ENCODE results near the gene EPHA5.

The EPHA5 gene

DNA sequence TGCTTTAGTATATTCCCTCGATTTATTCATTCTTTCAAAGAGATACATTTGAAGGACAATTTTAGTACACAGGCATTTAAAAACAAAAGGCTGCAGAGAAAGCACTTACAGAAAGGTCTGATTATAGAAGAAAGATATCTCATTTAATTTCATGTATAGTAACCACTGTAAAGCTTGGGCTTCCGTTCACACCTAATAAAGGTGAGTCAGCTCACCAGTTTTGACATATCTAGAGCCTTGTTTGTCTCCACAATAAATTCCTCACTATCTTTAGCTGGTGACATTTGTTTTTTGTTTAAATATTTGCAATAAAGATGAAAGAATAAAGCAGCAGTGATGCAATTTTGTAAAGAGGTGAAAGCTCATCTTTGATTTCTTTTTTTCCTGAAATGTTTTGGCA lies 1.1 kb upstream of the EPHA5 start:
- no CpG with 5 or more reads among the region's 2 CpGs for WGBS

DNA sequence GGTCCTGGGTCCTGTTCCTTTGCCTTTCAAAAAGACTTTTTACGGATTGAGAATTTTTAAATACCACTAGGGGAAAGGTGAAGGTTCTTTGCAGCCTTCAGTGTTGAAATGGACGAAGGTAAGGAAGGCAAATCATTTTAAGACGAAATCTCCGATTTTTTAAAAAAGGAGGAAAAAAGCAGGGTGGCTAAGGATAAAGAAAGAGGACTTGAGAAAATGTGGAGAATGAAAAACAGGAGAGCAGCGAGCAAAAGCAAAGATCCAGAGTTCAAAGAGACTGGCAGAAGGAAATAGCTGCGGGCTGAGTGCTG lies 314 bp downstream of the EPHA5 start:
- Histone ChIP-seq H3K27ac (ENCODE audit: low read length, poor library complexity, severe bottlenecking) (no peak overlapping the region), H4K91ac (ENCODE audit: low read length) (no peak overlapping the region), H3K27me3 (ENCODE audit: control insufficient read depth in 1 of 2, insufficient read depth in 1 of 2, low read length in 2 of 2) (peaks cover 0 to 44% of the 10 kb centered on the region in 2 experiments), H3K9ac (ENCODE audit: low read length) (no peak overlapping the region), H2BK5ac (ENCODE audit: low read depth, low read length, poor library complexity, severe bottlenecking) (no peak overlapping the region), H3K4me3 (ENCODE audit: insufficient read depth in 1 of 2, low read depth in 1 of 2, low read length in 2 of 2) (peak overlapping the region; percentile 60 to 84), H2BK12ac (ENCODE audit: low read length in 2 of 2) (no peak overlapping the region), H3K9me3 (ENCODE audit: control insufficient read depth, low read length) (no peaks in the 10 kb centered on the region), H3K18ac (ENCODE audit: low read depth in 1 of 2, low read length in 2 of 2) (peak overlapping the region in 1 of 2 experiments; percentile 28), H2BK15ac (ENCODE audit: low read depth, poor library complexity, severe bottlenecking) (no peak overlapping the region), H3K4ac (ENCODE audit: low read depth in 1 of 2, low read length in 2 of 2) (peak overlapping the region in 1 of 2 experiments; percentile 10), H3K4me1 (ENCODE audit: control insufficient read depth, insufficient read depth, low read depth, low read length) (peaks cover 13% of the 10 kb centered on the region), H2AFZ (ENCODE audit: low read depth, low read length) (peak overlapping the region; percentile 33), H2BK120ac (ENCODE audit: low read depth, low read length) (no peak overlapping the region), H2AK5ac (ENCODE audit: low read length, severe bottlenecking) (no peak overlapping the region), H3K36me3 (ENCODE audit: control insufficient read depth in 1 of 2, insufficient read depth in 2 of 2, low read depth in 1 of 2, low read length in 2 of 2) (no peaks in the 10 kb centered on the region), H3K14ac (ENCODE audit: low read length in 2 of 2) (no peak overlapping the region), H3K4me2 (ENCODE audit: low read length, poor library complexity, severe bottlenecking) (peak overlapping the region; percentile 99), H4K8ac (ENCODE audit: low read length) (no peak overlapping the region), H3K79me1 (replicated peaks; ENCODE audit: low read length, poor library complexity, severe bottlenecking) (no peaks in the 10 kb centered on the region), H3K23ac (ENCODE audit: low read length in 2 of 2) (no peak overlapping the region)
- DNase-seq, result no peak
- WGBS, result 0% methylated on average over 6 of the region's 6 CpGs

More for the DNA sequence above, 1.1 kb upstream of the EPHA5 start:
- Histone ChIP-seq H3K36me3 (ENCODE audit: control insufficient read depth in 1 of 2, insufficient read depth in 2 of 2, low read depth in 1 of 2, low read length in 2 of 2) (no peaks in the 10 kb centered on the region), H3K4me2 (ENCODE audit: low read length, poor library complexity, severe bottlenecking) (no peak overlapping the region), H2BK15ac (ENCODE audit: low read depth, poor library complexity, severe bottlenecking) (no peak overlapping the region), H3K23ac (ENCODE audit: low read length in 2 of 2) (no peak overlapping the region), H4K8ac (ENCODE audit: low read length) (no peak overlapping the region), H3K27me3 (ENCODE audit: control insufficient read depth in 1 of 2, insufficient read depth in 1 of 2, low read length in 2 of 2) (peaks cover 0 to 43% of the 10 kb centered on the region in 2 experiments), H3K18ac (ENCODE audit: low read depth in 1 of 2, low read length in 2 of 2) (no peak overlapping the region), H2AFZ (ENCODE audit: low read depth, low read length) (no peak overlapping the region), H2AK5ac (ENCODE audit: low read length, severe bottlenecking) (no peak overlapping the region), H3K27ac (ENCODE audit: low read length, poor library complexity, severe bottlenecking) (no peak overlapping the region), H3K79me1 (replicated peaks; ENCODE audit: low read length, poor library complexity, severe bottlenecking) (no peaks in the 10 kb centered on the region), H2BK5ac (ENCODE audit: low read depth, low read length, poor library complexity, severe bottlenecking) (no peak overlapping the region), H3K9ac (ENCODE audit: low read length) (no peak overlapping the region), H2BK12ac (ENCODE audit: low read length in 2 of 2) (no peak overlapping the region), H3K14ac (ENCODE audit: low read length in 2 of 2) (no peak overlapping the region), H2BK120ac (ENCODE audit: low read depth, low read length) (no peak overlapping the region), H3K4me1 (ENCODE audit: control insufficient read depth, insufficient read depth, low read depth, low read length) (peaks cover 13% of the 10 kb centered on the region), H3K4me3 (ENCODE audit: insufficient read depth in 1 of 2, low read depth in 1 of 2, low read length in 2 of 2) (no peak overlapping the region), H3K9me3 (ENCODE audit: control insufficient read depth, low read length) (no peaks in the 10 kb centered on the region), H4K91ac (ENCODE audit: low read length) (no peak overlapping the region), H3K4ac (ENCODE audit: low read depth in 1 of 2, low read length in 2 of 2) (no peak overlapping the region)
- DNase-seq, result no peak

DNA sequence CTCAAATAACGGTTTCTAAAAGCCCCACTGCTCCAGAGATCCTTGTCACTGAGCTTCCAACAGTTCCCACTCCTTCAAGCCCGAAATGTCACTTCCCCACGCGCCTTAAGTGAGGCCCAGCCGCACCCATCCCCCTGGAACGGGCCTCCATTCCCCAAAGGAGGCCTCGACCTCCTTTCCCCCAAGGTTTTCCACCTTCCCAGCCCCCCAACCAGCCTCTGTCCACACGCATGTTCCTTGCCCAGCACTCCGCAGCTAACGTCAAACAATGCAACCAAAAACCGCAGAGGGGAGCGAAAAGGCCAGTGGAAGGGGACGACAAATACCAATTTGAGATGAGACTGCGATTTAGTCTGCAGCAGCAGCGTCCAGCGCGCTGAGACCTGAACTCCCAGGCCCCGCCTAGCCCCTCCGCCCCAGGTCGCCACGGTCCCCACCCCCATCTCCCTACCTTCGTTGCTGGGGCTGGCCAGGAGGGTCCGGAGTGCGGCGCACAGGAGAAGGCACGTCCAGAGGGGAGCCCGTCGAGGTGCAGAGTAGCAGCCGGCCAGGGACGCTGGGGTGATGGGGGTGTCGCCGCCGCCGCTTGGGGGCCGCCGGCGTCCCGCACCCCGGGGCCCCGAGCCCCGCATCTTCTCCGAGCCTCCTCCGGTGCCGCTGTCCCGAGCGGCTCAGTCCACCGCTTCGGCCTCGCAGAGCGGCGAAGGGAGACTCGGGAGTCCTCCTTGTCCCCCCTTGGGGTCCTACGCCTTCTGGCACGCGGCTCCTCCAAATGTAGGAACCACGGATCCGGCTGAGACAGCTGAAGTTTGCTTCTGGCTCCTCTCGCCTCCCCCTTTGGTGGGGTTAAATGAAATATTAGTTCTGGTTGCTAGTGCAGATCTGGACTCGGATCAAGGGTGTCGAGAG lies 924 bp downstream of the EPHA5 start:
- peak; percentile 28 for DNase-seq
- no peak overlapping the region for H3K18ac ChIP-seq (ENCODE audit: low read depth in 1 of 2, low read length in 2 of 2)
- peaks cover 13% of the 10 kb centered on the region for H3K4me1 ChIP-seq (ENCODE audit: control insufficient read depth, insufficient read depth, low read depth, low read length)
- no peak overlapping the region for H3K14ac ChIP-seq (ENCODE audit: low read length in 2 of 2)
- no peak overlapping the region for H2BK5ac ChIP-seq (ENCODE audit: low read depth, low read length, poor library complexity, severe bottlenecking)
- H3K36me3 ChIP-seq (ENCODE audit: control insufficient read depth in 1 of 2, insufficient read depth in 2 of 2, low read depth in 1 of 2, low read length in 2 of 2), result no peaks in the 10 kb centered on the region
- no peak overlapping the region for H4K91ac ChIP-seq (ENCODE audit: low read length)
- H3K9me3 ChIP-seq (ENCODE audit: control insufficient read depth, low read length), result no peaks in the 10 kb centered on the region
- no peak overlapping the region for H2AFZ ChIP-seq (ENCODE audit: low read depth, low read length)
- 3% methylated on average over 57 of the region's 60 CpGs for WGBS
- H3K9ac ChIP-seq (ENCODE audit: low read length), result no peak overlapping the region
- no peak overlapping the region for H3K27ac ChIP-seq (ENCODE audit: low read length, poor library complexity, severe bottlenecking)
- no peak overlapping the region for H4K8ac ChIP-seq (ENCODE audit: low read length)
- H3K4me3 ChIP-seq (ENCODE audit: insufficient read depth in 1 of 2, low read depth in 1 of 2, low read length in 2 of 2), result peak overlapping the region; percentile 60 to 84
- H2BK12ac ChIP-seq (ENCODE audit: low read length in 2 of 2), result no peak overlapping the region
- peaks cover 0 to 44% of the 10 kb centered on the region in 2 experiments for H3K27me3 ChIP-seq (ENCODE audit: control insufficient read depth in 1 of 2, insufficient read depth in 1 of 2, low read length in 2 of 2)
- H3K79me1 ChIP-seq (replicated peaks; ENCODE audit: low read length, poor library complexity, severe bottlenecking), result no peaks in the 10 kb centered on the region
- no peak overlapping the region for H3K4ac ChIP-seq (ENCODE audit: low read depth in 1 of 2, low read length in 2 of 2)
- no peak overlapping the region for H2BK15ac ChIP-seq (ENCODE audit: low read depth, poor library complexity, severe bottlenecking)
- H3K4me2 ChIP-seq (ENCODE audit: low read length, poor library complexity, severe bottlenecking), result peak overlapping the region; percentile 99
- H3K23ac ChIP-seq (ENCODE audit: low read length in 2 of 2), result peak overlapping the region in 1 of 2 experiments; percentile 23
- H2AK5ac ChIP-seq (ENCODE audit: low read length, severe bottlenecking), result no peak overlapping the region
- no peak overlapping the region for H2BK120ac ChIP-seq (ENCODE audit: low read depth, low read length)

DNA sequence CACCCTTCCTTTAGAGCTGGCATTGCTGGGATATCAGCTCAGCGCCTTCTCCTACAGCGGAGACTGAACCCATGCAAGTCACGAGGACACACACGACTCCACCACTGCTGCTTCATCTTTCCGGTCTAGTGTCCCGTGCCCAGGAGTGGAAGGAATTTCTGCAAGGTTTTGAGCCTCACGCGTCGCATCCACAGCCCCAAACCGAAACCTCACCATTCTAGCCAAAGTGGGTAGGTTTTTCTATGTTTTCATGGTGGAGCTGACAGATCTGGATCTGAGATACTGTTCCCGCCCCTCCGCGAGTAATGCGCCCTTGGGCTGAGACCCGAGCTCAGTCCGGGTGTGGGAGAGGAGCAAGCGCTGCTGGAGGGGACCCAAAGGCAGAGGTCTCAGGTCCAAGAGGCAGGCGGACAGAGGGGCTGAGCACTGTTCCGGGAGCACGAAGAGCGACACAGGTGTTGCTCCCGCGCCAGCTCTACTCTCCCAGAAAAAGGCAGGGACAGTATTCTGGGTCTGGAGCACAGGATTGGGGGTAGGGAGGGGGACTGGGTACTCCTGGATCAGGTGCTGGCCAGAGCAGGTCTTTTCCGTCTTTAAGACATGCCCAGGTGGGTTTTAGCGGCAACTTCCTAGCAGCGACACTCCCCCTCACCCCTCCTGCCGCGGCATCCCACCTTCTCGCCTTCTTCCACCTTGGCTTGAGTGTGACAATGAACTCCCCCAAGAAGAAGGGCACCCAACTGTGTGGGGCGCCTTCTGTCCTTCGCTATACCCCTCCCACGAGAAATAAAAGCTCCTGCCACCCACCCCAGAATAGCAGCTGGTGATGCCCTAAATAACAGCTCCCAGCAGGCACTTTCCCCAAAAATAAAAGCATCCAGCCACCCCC lies 1.8 kb downstream of the EPHA5 start:
- Histone ChIP-seq H3K4me3 (ENCODE audit: insufficient read depth in 1 of 2, low read depth in 1 of 2, low read length in 2 of 2) (peak overlapping the region; percentile 55 to 84), H3K79me1 (replicated peaks; ENCODE audit: low read length, poor library complexity, severe bottlenecking) (no peaks in the 10 kb centered on the region), H2BK15ac (ENCODE audit: low read depth, poor library complexity, severe bottlenecking) (no peak overlapping the region), H3K9ac (ENCODE audit: low read length) (peak overlapping the region; percentile 47), H2AK5ac (ENCODE audit: low read length, severe bottlenecking) (no peak overlapping the region), H2BK120ac (ENCODE audit: low read depth, low read length) (no peak overlapping the region), H3K36me3 (ENCODE audit: control insufficient read depth in 1 of 2, insufficient read depth in 2 of 2, low read depth in 1 of 2, low read length in 2 of 2) (no peaks in the 10 kb centered on the region), H3K9me3 (ENCODE audit: control insufficient read depth, low read length) (no peaks in the 10 kb centered on the region), H3K27me3 (ENCODE audit: control insufficient read depth in 1 of 2, insufficient read depth in 1 of 2, low read length in 2 of 2) (peaks cover 0 to 44% of the 10 kb centered on the region in 2 experiments), H3K18ac (ENCODE audit: low read depth in 1 of 2, low read length in 2 of 2) (no peak overlapping the region), H3K27ac (ENCODE audit: low read length, poor library complexity, severe bottlenecking) (no peak overlapping the region), H4K91ac (ENCODE audit: low read length) (no peak overlapping the region), H3K4me1 (ENCODE audit: control insufficient read depth, insufficient read depth, low read depth, low read length) (peaks cover 13% of the 10 kb centered on the region), H3K4me2 (ENCODE audit: low read length, poor library complexity, severe bottlenecking) (peak overlapping the region; percentile 99), H3K23ac (ENCODE audit: low read length in 2 of 2) (no peak overlapping the region), H2BK5ac (ENCODE audit: low read depth, low read length, poor library complexity, severe bottlenecking) (no peak overlapping the region), H2AFZ (ENCODE audit: low read depth, low read length) (peak overlapping the region; percentile 30), H2BK12ac (ENCODE audit: low read length in 2 of 2) (peak overlapping the region in 1 of 2 experiments; percentile 57), H4K8ac (ENCODE audit: low read length) (no peak overlapping the region), H3K4ac (ENCODE audit: low read depth in 1 of 2, low read length in 2 of 2) (peak overlapping the region in 1 of 2 experiments; percentile 43), H3K14ac (ENCODE audit: low read length in 2 of 2) (peak overlapping the region in 1 of 2 experiments; percentile 41)
- 2% methylated on average over 26 of the region's 32 CpGs for WGBS
- peak; percentile 54 for DNase-seq

All from mesenchymal stem cell (in vitro differentiated cells and primary cell).